GM12872 (cell line): Measurements from ENCODE around the gene CDX4.

Experiments
- TF ChIP-seq, protein P1 (sequence below): IDR thresholded peaks from 3 replicates; pipeline ENCODE4 v1.5.1; 2011; ENCODE audit warnings: low read depth, mild to moderate bottlenecking, low read length, moderate library complexity; ENCODE audit not compliant: insufficient read depth

Gene CDX4, protein sequence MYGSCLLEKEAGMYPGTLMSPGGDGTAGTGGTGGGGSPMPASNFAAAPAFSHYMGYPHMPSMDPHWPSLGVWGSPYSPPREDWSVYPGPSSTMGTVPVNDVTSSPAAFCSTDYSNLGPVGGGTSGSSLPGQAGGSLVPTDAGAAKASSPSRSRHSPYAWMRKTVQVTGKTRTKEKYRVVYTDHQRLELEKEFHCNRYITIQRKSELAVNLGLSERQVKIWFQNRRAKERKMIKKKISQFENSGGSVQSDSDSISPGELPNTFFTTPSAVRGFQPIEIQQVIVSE

DNA sequence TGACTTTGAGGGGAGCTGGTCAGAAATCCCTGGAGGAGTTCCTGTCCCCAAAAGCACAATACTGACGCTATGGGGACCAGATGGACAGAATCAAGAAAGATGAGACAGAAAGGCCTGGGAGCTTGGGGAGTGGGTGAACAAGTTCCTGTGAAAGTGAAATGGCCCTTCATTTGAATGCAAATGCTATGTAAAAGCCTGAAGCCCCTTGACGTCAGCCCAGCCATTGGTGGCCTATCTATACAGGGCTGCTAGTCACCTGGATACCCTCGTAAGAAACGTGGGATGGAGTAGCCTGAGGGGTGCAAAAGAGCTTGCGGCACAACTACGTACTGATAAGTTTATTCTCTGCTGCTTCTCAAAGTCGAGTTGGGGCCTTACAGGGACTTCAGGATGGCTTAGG, at the start of gene CDX4:
Gene CDX4 (plus strand): TSS at position 223 of the 400 bp plus-strand sequence. CDS start 201 bp downstream, outside the sequence.
- TF ChIP-seq, protein P1, sequence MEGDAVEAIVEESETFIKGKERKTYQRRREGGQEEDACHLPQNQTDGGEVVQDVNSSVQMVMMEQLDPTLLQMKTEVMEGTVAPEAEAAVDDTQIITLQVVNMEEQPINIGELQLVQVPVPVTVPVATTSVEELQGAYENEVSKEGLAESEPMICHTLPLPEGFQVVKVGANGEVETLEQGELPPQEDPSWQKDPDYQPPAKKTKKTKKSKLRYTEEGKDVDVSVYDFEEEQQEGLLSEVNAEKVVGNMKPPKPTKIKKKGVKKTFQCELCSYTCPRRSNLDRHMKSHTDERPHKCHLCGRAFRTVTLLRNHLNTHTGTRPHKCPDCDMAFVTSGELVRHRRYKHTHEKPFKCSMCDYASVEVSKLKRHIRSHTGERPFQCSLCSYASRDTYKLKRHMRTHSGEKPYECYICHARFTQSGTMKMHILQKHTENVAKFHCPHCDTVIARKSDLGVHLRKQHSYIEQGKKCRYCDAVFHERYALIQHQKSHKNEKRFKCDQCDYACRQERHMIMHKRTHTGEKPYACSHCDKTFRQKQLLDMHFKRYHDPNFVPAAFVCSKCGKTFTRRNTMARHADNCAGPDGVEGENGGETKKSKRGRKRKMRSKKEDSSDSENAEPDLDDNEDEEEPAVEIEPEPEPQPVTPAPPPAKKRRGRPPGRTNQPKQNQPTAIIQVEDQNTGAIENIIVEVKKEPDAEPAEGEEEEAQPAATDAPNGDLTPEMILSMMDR: no peak

DNA sequence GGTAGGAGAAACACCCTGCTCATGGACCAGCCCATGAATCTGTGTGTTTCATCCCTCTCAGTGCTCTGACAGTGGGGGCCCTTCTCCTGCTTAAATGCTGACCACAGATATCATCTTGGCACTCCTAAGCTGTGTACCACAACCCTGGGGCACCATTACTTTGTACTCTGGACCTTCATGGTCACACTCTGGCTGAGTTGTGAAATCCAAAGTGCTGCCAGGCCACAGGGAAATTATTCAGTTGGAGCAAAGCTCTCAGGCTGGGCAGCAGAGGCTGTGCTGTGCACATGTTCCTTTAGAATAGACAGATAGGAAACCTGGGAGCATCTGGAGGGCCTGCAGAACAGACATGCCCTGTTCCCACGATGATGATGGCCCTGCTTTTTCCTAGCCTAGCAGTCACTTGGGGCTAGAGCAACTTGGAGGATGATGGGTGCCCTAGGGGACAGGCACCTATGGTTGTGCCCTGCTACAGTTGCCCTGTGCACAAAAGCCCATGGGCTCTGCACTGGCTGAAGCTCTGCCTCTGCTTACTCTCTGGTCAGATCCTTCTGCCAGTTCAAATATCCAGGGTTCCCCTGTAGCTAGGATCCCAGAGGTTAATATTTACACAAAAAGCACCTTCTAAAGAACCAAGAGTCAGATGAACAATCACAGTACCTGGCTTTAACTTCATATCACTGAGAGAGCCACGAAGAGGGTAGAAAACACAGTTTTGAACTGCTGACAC, 48.5 kb upstream of the CDX4 start:
- TF ChIP-seq, protein P1: no peak

DNA sequence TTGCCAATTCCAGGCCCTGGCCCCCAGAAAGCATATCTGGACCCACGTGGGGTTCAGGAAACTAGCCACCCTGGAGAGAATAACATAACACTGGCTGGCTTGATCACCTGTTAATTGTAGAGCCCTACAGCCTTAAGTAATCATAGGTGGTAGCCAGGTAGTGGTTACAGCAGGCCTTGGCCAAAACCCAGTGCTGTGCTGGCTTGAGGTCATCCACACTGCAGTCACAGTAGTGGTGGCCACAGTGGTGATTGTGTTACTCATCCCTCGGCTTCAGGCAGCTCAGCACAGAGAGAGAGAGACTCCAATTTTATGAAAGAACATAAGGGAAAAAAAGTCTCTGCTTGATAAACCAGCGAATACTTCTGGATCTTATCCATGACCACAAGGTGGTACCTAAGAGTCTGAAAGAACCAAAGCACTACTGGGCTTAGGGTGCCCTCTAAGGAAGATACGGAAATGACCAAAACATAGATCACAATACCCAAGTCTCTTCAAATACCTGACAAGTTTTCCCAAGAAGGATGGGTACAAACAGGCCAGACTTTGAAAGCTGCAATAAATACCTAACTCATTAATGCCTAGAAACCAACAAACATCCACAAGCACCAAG, 46.6 kb upstream of the CDX4 start:
- TF ChIP-seq, protein P1: no peak

DNA sequence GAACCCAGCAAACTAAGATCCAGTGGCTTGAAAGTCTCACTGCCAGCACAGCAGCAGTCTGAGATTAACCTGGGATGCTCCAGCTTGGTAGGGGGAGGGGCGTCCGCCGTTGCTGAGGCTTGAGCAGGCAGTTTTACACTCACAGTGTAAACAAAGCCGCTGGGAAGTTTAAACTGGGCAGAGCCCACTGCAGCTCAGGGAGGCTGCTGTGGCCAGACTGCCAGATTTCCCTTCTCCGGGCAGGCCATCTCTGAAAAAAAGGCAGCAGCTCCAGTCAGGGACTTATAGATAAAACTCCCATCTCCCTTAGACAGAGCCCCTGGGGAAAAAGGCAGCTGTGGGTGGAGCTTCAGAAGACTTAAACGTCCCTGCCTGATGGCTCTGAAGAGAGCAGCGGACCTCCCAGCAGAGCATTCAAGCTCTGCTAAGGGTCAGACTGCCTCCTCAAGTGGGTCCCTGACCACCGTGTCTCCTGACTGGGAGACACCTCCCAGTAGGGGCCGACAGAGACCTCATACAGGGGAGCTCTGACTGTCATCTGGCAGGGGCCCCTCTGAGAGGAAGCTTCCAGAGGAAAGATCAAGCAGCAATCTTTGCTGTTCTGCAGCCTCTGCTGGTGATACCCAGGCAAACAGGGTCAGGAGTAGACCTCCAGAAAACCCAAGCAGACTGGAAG, 45.1 kb upstream of the CDX4 start:
- TF ChIP-seq, protein P1: no peak

DNA sequence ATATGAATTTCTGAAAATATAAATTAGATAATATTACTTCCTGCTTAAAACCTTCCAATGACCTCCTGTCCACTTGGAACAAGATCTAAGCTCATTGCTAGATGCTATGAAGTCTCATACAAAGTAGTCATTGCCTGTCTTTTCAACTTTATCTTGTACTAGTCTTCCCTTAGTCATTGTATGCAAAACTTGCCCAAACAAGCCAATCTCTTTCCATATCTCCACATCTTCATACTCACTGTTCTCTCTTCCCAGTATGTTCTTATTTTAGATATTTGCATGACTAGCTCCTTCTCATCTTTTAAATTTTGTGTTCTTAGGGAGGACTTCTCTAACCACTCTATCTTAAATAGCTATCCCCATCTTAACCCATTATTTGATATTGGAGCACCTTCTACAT, 33.9 kb upstream of the CDX4 start:
- TF ChIP-seq, protein P1: no peak

DNA sequence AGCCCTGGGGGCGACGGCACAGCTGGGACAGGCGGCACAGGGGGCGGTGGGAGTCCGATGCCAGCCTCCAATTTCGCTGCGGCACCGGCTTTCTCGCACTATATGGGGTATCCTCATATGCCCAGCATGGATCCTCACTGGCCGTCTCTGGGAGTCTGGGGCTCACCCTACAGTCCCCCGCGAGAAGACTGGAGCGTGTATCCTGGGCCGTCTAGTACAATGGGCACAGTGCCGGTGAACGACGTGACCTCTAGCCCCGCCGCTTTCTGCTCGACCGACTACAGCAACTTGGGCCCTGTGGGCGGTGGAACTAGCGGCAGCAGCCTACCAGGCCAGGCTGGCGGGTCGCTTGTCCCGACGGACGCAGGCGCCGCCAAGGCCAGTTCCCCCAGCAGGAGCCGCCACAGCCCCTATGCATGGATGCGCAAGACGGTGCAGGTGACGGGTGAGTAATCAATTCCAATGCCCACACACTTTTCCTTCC, 500 bp downstream of the CDX4 start:
- TF ChIP-seq, protein P1: no peak

DNA sequence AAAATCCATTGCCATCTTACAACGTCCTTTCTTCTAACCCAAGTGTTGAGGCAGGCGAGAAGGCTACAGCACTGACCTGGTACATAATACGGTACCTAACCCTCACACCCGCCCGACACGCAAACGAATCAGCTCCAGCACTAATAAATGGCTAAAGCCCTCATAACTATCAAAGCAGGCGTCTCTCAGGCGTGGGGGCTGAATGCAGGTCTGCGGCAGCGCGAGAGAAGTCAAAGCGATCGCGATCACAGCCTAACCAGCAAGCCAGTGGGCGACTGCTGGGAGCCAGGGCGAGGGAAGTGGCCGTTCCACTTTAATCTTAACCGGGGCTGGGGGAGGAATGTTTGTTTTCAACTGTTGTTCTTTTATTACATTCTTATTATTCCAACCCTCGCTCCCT, 1.5 kb downstream of the CDX4 start:
- TF ChIP-seq, protein P1: no peak
